ENCODE data around the gene SSH3.

The SSH3 gene

GRCh38 chr11:67262731-67263675 lies 40.3 kb upstream of the SSH3 start:
- Histone ChIP-seq H3K36me3 (peaks cover 16% of the 10 kb centered on the region), H3K4me3 (ENCODE audit: low read depth in 1 of 2, low read length in 1 of 2) (peak overlapping the region; percentile 32 to 35), H3K27me3 (peaks cover 21% of the 10 kb centered on the region), H3K4me1 (ENCODE audit: control insufficient read depth in 1 of 2, insufficient read depth in 1 of 2, low read depth in 1 of 2, low read length in 1 of 2) (peaks cover 38 to 41% of the 10 kb centered on the region in 2 experiments), H3K9me3 (no peaks in the 10 kb centered on the region), H3K27ac (peak overlapping the region; percentile 78)
- TF ChIP-seq CTCF (IDR thresholded peaks at IDR 0.05), result peak; percentile 88

- H3K36me3 ChIP-seq, result peaks cover 22% of the 10 kb centered on the region
- H3K4me1 ChIP-seq (ENCODE audit: control insufficient read depth in 1 of 2, insufficient read depth in 1 of 2, low read depth in 1 of 2, low read length in 1 of 2), result peaks cover 50 to 54% of the 10 kb centered on the region in 2 experiments
- H3K27me3 ChIP-seq, result peaks cover 21% of the 10 kb centered on the region
- no peak overlapping the region for H3K4me3 ChIP-seq (ENCODE audit: low read depth in 1 of 2, low read length in 1 of 2)
- H3K27ac ChIP-seq, result peak overlapping the region; percentile 6
- H3K9me3 ChIP-seq, result no peaks in the 10 kb centered on the region
- TF ChIP-seq CTCF (IDR thresholded peaks at IDR 0.05), result no peak
Measured at GRCh38 chr11:67264260-67264659, 39.1 kb upstream of the SSH3 start.

DNA sequence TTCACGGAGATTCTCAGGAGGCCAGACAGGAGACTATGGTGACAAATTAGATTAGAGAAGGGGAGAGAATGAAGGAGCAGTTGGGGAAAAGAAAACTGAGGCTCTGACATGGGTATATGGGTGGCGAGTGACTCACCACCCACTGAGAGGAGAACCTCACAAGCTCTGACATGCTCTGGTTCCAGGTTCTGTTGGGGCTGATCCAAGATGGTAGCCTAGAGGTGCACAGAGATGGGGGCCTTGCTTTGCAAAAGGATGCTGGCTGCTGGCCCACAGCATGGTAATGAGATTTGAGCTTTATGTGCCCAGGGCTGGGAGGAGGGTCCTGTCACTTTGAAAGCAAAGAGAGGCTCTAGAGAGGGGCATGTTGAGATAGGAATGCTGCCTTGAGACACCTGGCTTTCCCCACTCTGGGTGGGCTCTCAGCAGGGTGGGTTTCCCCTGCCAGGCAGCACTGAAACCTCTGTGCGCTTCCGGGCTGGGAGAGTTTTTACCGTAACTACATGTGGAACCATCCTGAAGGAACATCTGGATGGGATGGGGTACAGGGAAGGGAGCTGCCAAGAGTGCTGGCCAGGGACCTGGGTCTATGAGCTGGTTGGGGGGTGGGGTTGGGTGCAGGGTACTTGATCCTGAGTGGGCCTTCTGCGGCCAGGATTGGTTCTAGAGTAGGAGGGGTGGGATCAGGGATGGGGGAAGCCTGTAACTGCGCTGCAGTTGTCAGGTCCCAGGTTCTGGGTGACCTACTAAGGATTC lies 38.3 kb upstream of the SSH3 start:
- peak overlapping the region; percentile 99 for H3K27ac ChIP-seq
- no peaks in the 10 kb centered on the region for H3K9me3 ChIP-seq
- peaks cover 58 to 61% of the 10 kb centered on the region in 2 experiments for H3K4me1 ChIP-seq (ENCODE audit: control insufficient read depth in 1 of 2, insufficient read depth in 1 of 2, low read depth in 1 of 2, low read length in 1 of 2)
- no peak overlapping the region for H3K4me3 ChIP-seq (ENCODE audit: low read depth in 1 of 2, low read length in 1 of 2)
- TF ChIP-seq CTCF (IDR thresholded peaks at IDR 0.05), result no peak
- peaks cover 29% of the 10 kb centered on the region for H3K36me3 ChIP-seq
- peaks cover 21% of the 10 kb centered on the region for H3K27me3 ChIP-seq

- Histone ChIP-seq H3K9me3 (no peaks in the 10 kb centered on the region), H3K27me3 (peaks cover 15% of the 10 kb centered on the region), H3K36me3 (peaks cover 29% of the 10 kb centered on the region), H3K27ac (peak overlapping the region; percentile 99), H3K4me3 (ENCODE audit: low read depth in 1 of 2, low read length in 1 of 2) (peak overlapping the region; percentile 37 to 53), H3K4me1 (ENCODE audit: control insufficient read depth in 1 of 2, insufficient read depth in 1 of 2, low read depth in 1 of 2, low read length in 1 of 2) (peaks cover 66 to 68% of the 10 kb centered on the region in 2 experiments)
- TF ChIP-seq CTCF (IDR thresholded peaks at IDR 0.05), result peak; percentile 86
Measured at GRCh38 chr11:67265633-67266448, 37.5 kb upstream of the SSH3 start.

Measured in neutrophil (primary cell).